CD14-positive monocyte (primary cell): ENCODE measurements around the gene SLC40A1. TPM values are rescaled to one million over a fixed set of nuclear protein-coding genes. Genes with fewer than 3 reads are reported as not detected.

Experiments used
- DNase-seq, 3 donors: peaks; one replicate each; pipeline ENCODE4 v3.0.0-alpha.2; 2011 to 2022
- H2AFZ ChIP-seq: 2 replicates; pipeline ENCODE4 v1.6.0; 2012; ENCODE audit warnings: mild to moderate bottlenecking, low read depth, low read length, inconsistent platforms; ENCODE audit not compliant: insufficient read depth, poor library complexity, severe bottlenecking
- H3K27ac ChIP-seq, 2 donors: 1 replicate in 1 of 2; 2 replicates in 1 of 2; pipeline ENCODE4 v1.5.1; 2012 to 2013; ENCODE audit warnings: low read length in 2 of 2, control low read depth in 1 of 2, inconsistent platforms in 1 of 2, low read depth in 1 of 2, mild to moderate bottlenecking in 1 of 2
- H3K27me3 ChIP-seq, 2 donors: one replicate each; pipeline versions ENCODE4 v1.6.0 to v1.6.1; 2011 to 2013; ENCODE audit warnings: low read length in 2 of 2; ENCODE audit not compliant: control insufficient read depth in 2 of 2, insufficient read depth in 2 of 2
- H3K36me3 ChIP-seq, 2 donors: replicated peaks in 1 of 2; 1 replicate in 1 of 2; 2 replicates in 1 of 2; pipeline versions ENCODE4 v1.5.1 to v1.6.1; 2012 to 2013; ENCODE audit warnings: low read length in 2 of 2, control low read depth in 1 of 2, inconsistent platforms in 1 of 2, mild to moderate bottlenecking in 1 of 2; ENCODE audit not compliant: insufficient read depth in 2 of 2, control insufficient read depth in 1 of 2
- H3K4me1 ChIP-seq, 2 donors: 1 replicate in 1 of 2; 2 replicates in 1 of 2; pipeline versions ENCODE4 v1.5.1 to v1.6.1; 2012 to 2013; ENCODE audit warnings: low read length in 2 of 2, control low read depth in 1 of 2, inconsistent platforms in 1 of 2, mild to moderate bottlenecking in 1 of 2, moderate library complexity in 1 of 2; ENCODE audit not compliant: insufficient read depth in 2 of 2, control insufficient read depth in 1 of 2
- H3K4me2 ChIP-seq: replicated peaks from 2 replicates; pipeline ENCODE3; 2012; ENCODE audit warnings: low read length, moderate library complexity, mild to moderate bottlenecking; ENCODE audit not compliant: poor library complexity, severe bottlenecking; ENCODE audit errors: extremely low read depth
- H3K4me3 ChIP-seq, 3 experiments: fragments of 200-600 bp in 1 of 3; sonication (generic) in 1 of 3; replicated peaks in 1 of 3; 1 replicate in 2 of 3; 2 replicates in 1 of 3; pipeline ENCODE4 v1.5.1; 2011 to 2013; ENCODE audit warnings: low read length in 3 of 3, mild to moderate bottlenecking in 3 of 3, control low read depth in 2 of 3, low read depth in 2 of 3, inconsistent platforms in 1 of 3, moderate library complexity in 1 of 3
- H3K79me2 ChIP-seq: 2 replicates; pipeline ENCODE4 v1.6.0; 2012; ENCODE audit warnings: mild to moderate bottlenecking, control low read depth, inconsistent platforms, low read length, moderate library complexity; ENCODE audit not compliant: insufficient read depth
- H3K9ac ChIP-seq: 2 replicates; pipeline ENCODE4 v1.6.0; 2017; ENCODE audit warnings: low read length, mild to moderate bottlenecking; ENCODE audit not compliant: insufficient read depth, poor library complexity, severe bottlenecking
- H3K9me3 ChIP-seq, 2 donors: replicated peaks in 1 of 2; 1 replicate in 1 of 2; 2 replicates in 1 of 2; pipeline versions ENCODE4 v1.5.1 to v1.6.1; 2012 to 2013; ENCODE audit warnings: low read length in 2 of 2, control low read depth in 1 of 2; ENCODE audit not compliant: control insufficient read depth in 1 of 2, insufficient read depth in 1 of 2
- H4K20me1 ChIP-seq: 2 replicates; pipeline ENCODE4 v1.6.0; 2012; ENCODE audit warnings: mild to moderate bottlenecking, low read length, control low read depth, moderate library complexity; ENCODE audit not compliant: insufficient read depth
- H3K27ac Mint-ChIP-seq, 7 donors: one replicate each; pipeline ENCODE4 v1.8.0; 2020; ENCODE audit warnings: mild to moderate bottlenecking in 7 of 7, mixed read lengths in 7 of 7, moderate library complexity in 6 of 7, inconsistent platforms in 2 of 7
- H3K27me3 Mint-ChIP-seq, 3 donors: one replicate each; pipeline ENCODE4 v1.8.0; 2021 to 2022; ENCODE audit warnings: low read depth in 3 of 3, mild to moderate bottlenecking in 3 of 3, mixed read lengths in 3 of 3, moderate library complexity in 3 of 3, inconsistent platforms in 1 of 3
- H3K36me3 Mint-ChIP-seq, 2 donors: one replicate each; pipeline ENCODE4 v1.8.0; 2020; ENCODE audit warnings: mixed read lengths in 2 of 2, inconsistent platforms in 1 of 2, mild to moderate bottlenecking in 1 of 2
- H3K4me1 Mint-ChIP-seq: one replicate; pipeline ENCODE4 v1.8.0; 2020; ENCODE audit warnings: mild to moderate bottlenecking, mixed read lengths
- H3K4me3 Mint-ChIP-seq, 2 donors: one replicate each; pipeline ENCODE4 v1.8.0; 2020; ENCODE audit warnings: mild to moderate bottlenecking in 2 of 2, mixed read lengths in 2 of 2, moderate library complexity in 1 of 2
- H3K9me3 Mint-ChIP-seq, 7 donors: one replicate each; pipeline ENCODE4 v1.8.0; 2020 to 2022; ENCODE audit warnings: mixed read lengths in 7 of 7, mild to moderate bottlenecking in 6 of 7, moderate library complexity in 6 of 7, inconsistent platforms in 2 of 7
- CTCF ChIP-seq: fragments of 200-600 bp; IDR thresholded peaks from one replicate; pipeline ENCODE4 v1.8.0; 2022; ENCODE audit warnings: antibody characterized with exemption, mild to moderate bottlenecking
- WGBS: methylation state at CpG from one replicate; pipeline ENCODE4 v1.1.5; 2013; ENCODE audit warnings: missing lambda C conversion rate; ENCODE audit not compliant: insufficient coverage; 5-methylcytosine and 5-hydroxymethylcytosine counted together
- intact Hi-C, 2 donors: fragments of 100-400 bp; cut with micrococcal nuclease; formaldehyde crosslinking; loops; one replicate each; pipeline versions ENCODE4 v1.15.0 to v1.15.1; 2023
- polyA plus RNA-seq, 3 donors: library from polyadenylated mRNA; depleted of rRNA in 1 of 3; unstranded in 2 of 3; stranded (reverse) in 1 of 3; fragments of 300-500 nt in 2 of 3; fragments of >200 nt in 1 of 3; fragmentation: Illumina TruSeq in 2 of 3; gene quantifications; 1 replicate in 2 of 3; 2 replicates in 1 of 3; pipeline ENCODE4 v1.2.3, GENCODE V29; 2012 to 2021

The SLC40A1 gene
- polyA plus RNA-seq, 3 donors: 7.9 to 91.6 (median 90.4) TPM

- Mint-ChIP-seq H3K27ac (no peak overlapping the region), H3K27me3 (no peaks in the 10 kb centered on the region), H3K4me1 (peaks cover 19% of the 10 kb centered on the region), H3K9me3 (peaks cover 0 to 6% (median 0%) of the 10 kb centered on the region in 7 donors), H3K36me3 (peaks cover 0 to 3% of the 10 kb centered on the region in 2 donors), H3K4me3 (no peak overlapping the region)
- 81% methylated on average over 3 of the region's 5 CpGs for WGBS
- Histone ChIP-seq H3K36me3 (no peaks in the 10 kb centered on the region), H4K20me1 (no peaks in the 10 kb centered on the region), H3K79me2 (no peaks in the 10 kb centered on the region), H3K4me3 (no peak overlapping the region), H2AFZ (no peak overlapping the region), H3K4me2 (no peak overlapping the region), H3K9ac (no peak overlapping the region), H3K4me1 (peaks cover 2 to 7% of the 10 kb centered on the region in 2 donors), H3K27me3 (no peaks in the 10 kb centered on the region), H3K27ac (no peak overlapping the region), H3K9me3 (no peaks in the 10 kb centered on the region)
- DNase-seq: no peak
- intact Hi-C loops: no loop called here
- TF ChIP-seq CTCF: no peak
These were observed 58.0 kb downstream of the SLC40A1 start for GRCh38 chr2:189522435-189523151.

- H3K27me3 ChIP-seq: no peaks in the 10 kb centered on the region
- no peak overlapping the region for H3K27ac ChIP-seq
- no peaks in the 10 kb centered on the region for H4K20me1 ChIP-seq
- no peak for TF ChIP-seq CTCF
- H3K9me3 Mint-ChIP-seq: peaks cover 0 to 12% (median 2%) of the 10 kb centered on the region in 7 donors
- no CpG with 5 or more reads among the region's 2 CpGs for WGBS
- no peak overlapping the region for H3K4me3 ChIP-seq
- H3K9me3 ChIP-seq: no peaks in the 10 kb centered on the region
- no peak overlapping the region for H3K27ac Mint-ChIP-seq
- H3K4me2 ChIP-seq: no peak overlapping the region
- no peaks in the 10 kb centered on the region for H3K36me3 ChIP-seq
- H3K27me3 Mint-ChIP-seq: no peaks in the 10 kb centered on the region
- no peak for DNase-seq
- no peak overlapping the region for H3K9ac ChIP-seq
- intact Hi-C loops: no loop called here
- H2AFZ ChIP-seq: no peak overlapping the region
- H3K36me3 Mint-ChIP-seq: peaks cover 0 to 3% of the 10 kb centered on the region in 2 donors
- peaks cover 4 to 11% of the 10 kb centered on the region in 2 donors for H3K4me1 ChIP-seq
- H3K79me2 ChIP-seq: no peaks in the 10 kb centered on the region
- H3K4me1 Mint-ChIP-seq: peaks cover 24% of the 10 kb centered on the region
- H3K4me3 Mint-ChIP-seq: no peak overlapping the region
These were observed 58.7 kb downstream of the SLC40A1 start for GRCh38 chr2:189521699-189522434.
